Measurements from ENCODE around the gene RTEL1.
"Not testable (repeated sequence)": the region's sequence is repeated elsewhere in the genome, so short reads cannot be mapped to it uniquely, and the experiment has no call there.

RTEL1 gene

GRCh38 chr20:63702036-63702665 lies 44.0 kb downstream of the RTEL1 start:
- DNase-seq: no peak

- no peak for DNase-seq
Observed at GRCh38 chr20:63702751-63703470, 44.8 kb downstream of the RTEL1 start.

GRCh38 chr20:63703471-63703975 lies 45.4 kb downstream of the RTEL1 start:
- no peak for DNase-seq

- no peak for DNase-seq
Observed at GRCh38 chr20:63703976-63704748, 46.0 kb downstream of the RTEL1 start.

GRCh38 chr20:63704749-63705117 lies 46.6 kb downstream of the RTEL1 start:
- DNase-seq: no peak

GRCh38 chr20:63705232-63706026 lies 47.3 kb downstream of the RTEL1 start:
- no peak for DNase-seq

- no peak for DNase-seq
Observed at GRCh38 chr20:63706027-63706695, 48.0 kb downstream of the RTEL1 start.

GRCh38 chr20:63706852-63707557 lies 48.9 kb downstream of the RTEL1 start:
- peak; percentile 69 for DNase-seq

GRCh38 chr20:63707558-63708300 lies 49.6 kb downstream of the RTEL1 start, which contains the start of the genes ARFRP1 and ZGPAT:
ARFRP1 (minus strand) TSS chr20:63707976; CDS start chr20:63707091, 885 bp downstream.
ZGPAT (plus strand) TSS chr20:63708039; CDS start chr20:63708581, 542 bp downstream.
- peak; percentile 93 for DNase-seq

- no peak for DNase-seq
Observed at GRCh38 chr20:63708301-63709148, 50.4 kb downstream of the RTEL1 start.

GRCh38 chr20:63709149-63709527 lies 51.0 kb downstream of the RTEL1 start:
- DNase-seq: no peak

GRCh38 chr20:63711085-63711645 lies 53.1 kb downstream of the RTEL1 start:
- no peak for DNase-seq

- DNase-seq: no peak
Observed at GRCh38 chr20:63712191-63712590, 54.1 kb downstream of the RTEL1 start.

- DNase-seq: no peak
Observed at GRCh38 chr20:63714858-63715257, 56.7 kb downstream of the RTEL1 start.

- DNase-seq: no peak
Observed at GRCh38 chr20:63718996-63719395, 60.9 kb downstream of the RTEL1 start.

- not testable (repeated sequence) for DNase-seq
Observed at GRCh38 chr20:63722967-63723622, 65.0 kb downstream of the RTEL1 start.

- DNase-seq: not testable (repeated sequence)
Observed at GRCh38 chr20:63730189-63730733, 72.1 kb downstream of the RTEL1 start.

- DNase-seq: no peak
Observed at GRCh38 chr20:63731410-63731809, 73.3 kb downstream of the RTEL1 start.

All from hematopoietic multipotent progenitor cell treated with erythropoietin and hydrocortisone succinate and interleukin-3 and kit ligand, for 6 days (in vitro differentiated cells).